Measurements from ENCODE around the gene EZH1.
A peak's percentile ranks its signal among the peaks of the same experiment; 100 is the strongest.

Gene EZH1

GRCh38 chr17:42767512-42767911 lies 22.7 kb upstream of the EZH1 start:
- Histone ChIP-seq H3K36me3 (ENCODE audit: control insufficient read depth in 1 of 2, insufficient read depth in 2 of 2, low read length in 2 of 2) (no peaks in the 10 kb centered on the region), H3K27me3 (ENCODE audit: low read depth, low read length) (no peaks in the 10 kb centered on the region), H3K27ac (ENCODE audit: low read length) (no peak overlapping the region), H3K4me3 (ENCODE audit: low read depth in 1 of 2, low read length in 2 of 2) (no peak overlapping the region), H3K4me1 (ENCODE audit: control insufficient read depth in 1 of 2, insufficient read depth in 2 of 2, low read length in 2 of 2) (no peaks in the 10 kb centered on the region), H3K9me3 (ENCODE audit: control insufficient read depth in 1 of 2, low read length in 2 of 2) (no peaks in the 10 kb centered on the region)

DNA sequence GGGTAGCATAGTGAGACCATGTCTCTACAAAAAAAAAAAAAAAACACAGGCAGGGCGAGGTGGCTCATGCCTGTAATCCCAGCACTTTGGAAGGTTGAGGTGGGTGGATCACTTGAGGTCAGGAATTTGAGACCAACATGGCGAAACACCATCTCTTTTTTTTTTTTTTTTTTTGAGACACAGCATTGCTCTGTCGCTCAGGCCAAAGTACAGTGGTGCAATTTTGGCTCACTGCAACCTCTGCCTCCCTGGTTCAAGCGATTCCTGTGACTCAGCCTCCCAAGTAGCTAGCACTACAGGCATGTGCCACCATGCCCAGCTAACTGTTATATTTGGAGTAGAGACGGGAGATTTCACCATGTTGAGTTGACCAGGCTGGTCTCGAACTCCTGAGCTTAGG lies 21.3 kb upstream of the EZH1 start:
- H3K4me3 ChIP-seq (ENCODE audit: low read depth in 1 of 2, low read length in 2 of 2): no peak overlapping the region
- H3K4me1 ChIP-seq (ENCODE audit: control insufficient read depth in 1 of 2, insufficient read depth in 2 of 2, low read length in 2 of 2): peaks cover 0 to 4% of the 10 kb centered on the region in 2 donors
- no peaks in the 10 kb centered on the region for H3K36me3 ChIP-seq (ENCODE audit: control insufficient read depth in 1 of 2, insufficient read depth in 2 of 2, low read length in 2 of 2)
- no peaks in the 10 kb centered on the region for H3K9me3 ChIP-seq (ENCODE audit: control insufficient read depth in 1 of 2, low read length in 2 of 2)
- H3K27me3 ChIP-seq (ENCODE audit: low read depth, low read length): peaks cover 5% of the 10 kb centered on the region
- no peak overlapping the region for H3K27ac ChIP-seq (ENCODE audit: low read length)

DNA sequence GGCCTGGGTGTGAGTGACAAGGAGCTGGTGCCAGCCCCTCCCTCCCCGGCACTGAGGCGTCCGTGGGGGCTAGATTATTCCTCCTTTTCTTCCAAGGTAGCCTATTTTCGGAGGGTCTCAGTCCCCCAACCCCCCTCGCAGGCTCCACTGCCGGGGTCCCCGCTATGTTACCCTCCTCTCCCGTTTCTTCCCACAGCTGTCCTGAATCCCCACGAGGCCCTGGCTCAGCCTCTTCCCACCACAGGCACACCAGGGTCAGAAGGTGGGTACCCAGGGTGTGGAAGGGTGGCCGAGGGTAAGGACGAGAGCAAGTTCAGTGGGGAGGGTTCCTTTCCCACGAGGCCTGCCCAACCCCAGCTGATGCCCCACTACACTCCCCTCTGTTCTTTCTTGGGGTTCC lies 16.8 kb upstream of the EZH1 start:
- H3K4me1 ChIP-seq (ENCODE audit: control insufficient read depth in 1 of 2, insufficient read depth in 2 of 2, low read length in 2 of 2): peaks cover 0 to 10% of the 10 kb centered on the region in 2 donors
- H3K36me3 ChIP-seq (ENCODE audit: control insufficient read depth in 1 of 2, insufficient read depth in 2 of 2, low read length in 2 of 2): no peaks in the 10 kb centered on the region
- no peak overlapping the region for H3K27ac ChIP-seq (ENCODE audit: low read length)
- peak overlapping the region; percentile 37 to 55 for H3K4me3 ChIP-seq (ENCODE audit: low read depth in 1 of 2, low read length in 2 of 2)
- H3K27me3 ChIP-seq (ENCODE audit: low read depth, low read length): peaks cover 12% of the 10 kb centered on the region
- no peaks in the 10 kb centered on the region for H3K9me3 ChIP-seq (ENCODE audit: control insufficient read depth in 1 of 2, low read length in 2 of 2)

DNA sequence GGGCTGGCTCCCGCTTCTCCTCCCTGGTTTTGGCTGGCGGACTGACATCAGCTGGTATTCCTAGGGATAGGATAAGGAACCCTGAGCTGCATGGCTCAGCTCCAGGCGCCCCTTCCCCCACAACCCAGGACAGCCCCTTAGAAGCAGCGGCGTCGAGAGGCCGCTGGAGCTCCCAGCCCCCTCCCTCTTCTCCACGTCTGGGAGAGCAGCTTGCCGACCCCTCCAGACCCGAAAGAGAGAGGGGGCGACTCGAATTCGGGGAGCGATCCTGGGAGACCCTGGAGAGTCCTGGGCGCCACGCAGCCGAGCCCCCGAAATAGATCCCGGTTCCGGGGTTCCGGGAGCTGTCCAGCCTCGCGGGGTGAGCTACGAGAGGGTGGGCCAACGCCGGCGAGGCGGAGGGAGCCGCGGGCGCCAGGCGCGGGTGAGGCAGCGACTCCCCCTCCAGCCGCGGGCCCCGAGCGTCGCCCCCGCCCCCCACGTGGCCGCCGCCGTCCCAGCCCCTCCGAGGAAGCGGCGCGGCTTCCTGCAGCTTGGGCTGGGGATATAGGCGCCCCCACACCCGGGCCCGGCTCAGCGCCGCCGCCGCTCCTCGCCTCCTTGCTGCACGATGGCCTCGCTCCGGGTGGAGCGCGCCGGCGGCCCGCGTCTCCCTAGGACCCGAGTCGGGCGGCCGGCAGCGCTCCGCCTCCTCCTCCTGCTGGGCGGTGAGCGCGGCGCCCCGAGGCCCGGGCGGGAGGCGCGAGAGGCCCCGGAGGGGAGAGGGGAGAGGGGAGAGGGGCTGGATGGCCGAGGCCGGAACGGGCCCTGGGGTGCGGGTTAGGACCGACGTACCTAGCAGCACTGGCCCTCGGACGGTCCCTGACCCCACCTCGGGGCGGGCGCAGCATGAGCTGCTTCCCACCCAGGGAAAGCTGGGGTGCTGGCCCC lies 16.1 kb upstream of the EZH1 start, which contains the start of gene RAMP2:
TSS of gene RAMP2 (plus strand) at position 576 of the 930 bp plus-strand sequence. CDS start at position 611, 35 bp downstream.
- Histone ChIP-seq H3K4me1 (ENCODE audit: control insufficient read depth in 1 of 2, insufficient read depth in 2 of 2, low read length in 2 of 2) (peaks cover 0 to 10% of the 10 kb centered on the region in 2 donors), H3K36me3 (ENCODE audit: control insufficient read depth in 1 of 2, insufficient read depth in 2 of 2, low read length in 2 of 2) (no peaks in the 10 kb centered on the region), H3K4me3 (ENCODE audit: low read depth in 1 of 2, low read length in 2 of 2) (peak within 1 kb of the TSS; percentile 40 to 55), H3K27ac (ENCODE audit: low read length) (no peak within 1 kb of the TSS), H3K27me3 (ENCODE audit: low read depth, low read length) (peaks cover 12% of the 10 kb centered on the region), H3K9me3 (ENCODE audit: control insufficient read depth in 1 of 2, low read length in 2 of 2) (no peaks in the 10 kb centered on the region)

GRCh38 chr17:42759982-42760651 lies 15.3 kb upstream of the EZH1 start:
- Histone ChIP-seq H3K4me1 (ENCODE audit: control insufficient read depth in 1 of 2, insufficient read depth in 2 of 2, low read length in 2 of 2) (peaks cover 0 to 10% of the 10 kb centered on the region in 2 donors), H3K27ac (ENCODE audit: low read length) (no peak overlapping the region), H3K27me3 (ENCODE audit: low read depth, low read length) (peaks cover 12% of the 10 kb centered on the region), H3K4me3 (ENCODE audit: low read depth in 1 of 2, low read length in 2 of 2) (peak overlapping the region; percentile 40 to 55), H3K36me3 (ENCODE audit: control insufficient read depth in 1 of 2, insufficient read depth in 2 of 2, low read length in 2 of 2) (no peaks in the 10 kb centered on the region), H3K9me3 (ENCODE audit: control insufficient read depth in 1 of 2, low read length in 2 of 2) (no peaks in the 10 kb centered on the region)

DNA sequence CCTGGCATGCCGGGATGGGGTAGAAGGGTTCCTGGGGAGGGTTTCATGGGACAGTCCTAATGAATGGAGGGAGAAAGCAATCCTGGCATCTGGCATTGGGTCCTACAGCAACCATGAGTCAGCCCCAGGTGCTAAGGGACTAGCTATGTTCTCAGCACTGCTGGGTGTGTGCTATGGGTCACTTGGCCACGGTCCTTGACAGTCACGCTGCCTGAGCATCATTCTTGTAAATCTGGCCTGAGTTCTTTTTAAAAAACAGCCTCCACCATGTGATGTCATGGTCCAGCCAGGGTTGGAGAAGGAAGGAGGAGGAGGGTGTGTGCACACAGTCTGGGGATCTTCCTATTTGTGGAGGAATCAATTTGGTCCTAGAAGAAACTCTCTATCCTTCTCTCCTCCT lies 9.9 kb upstream of the EZH1 start:
- no peak overlapping the region for H3K27ac ChIP-seq (ENCODE audit: low read length)
- H3K4me1 ChIP-seq (ENCODE audit: control insufficient read depth in 1 of 2, insufficient read depth in 2 of 2, low read length in 2 of 2): peaks cover 0 to 11% of the 10 kb centered on the region in 2 donors
- H3K4me3 ChIP-seq (ENCODE audit: low read depth in 1 of 2, low read length in 2 of 2): no peak overlapping the region
- no peaks in the 10 kb centered on the region for H3K36me3 ChIP-seq (ENCODE audit: control insufficient read depth in 1 of 2, insufficient read depth in 2 of 2, low read length in 2 of 2)
- no peaks in the 10 kb centered on the region for H3K27me3 ChIP-seq (ENCODE audit: low read depth, low read length)
- no peaks in the 10 kb centered on the region for H3K9me3 ChIP-seq (ENCODE audit: control insufficient read depth in 1 of 2, low read length in 2 of 2)

DNA sequence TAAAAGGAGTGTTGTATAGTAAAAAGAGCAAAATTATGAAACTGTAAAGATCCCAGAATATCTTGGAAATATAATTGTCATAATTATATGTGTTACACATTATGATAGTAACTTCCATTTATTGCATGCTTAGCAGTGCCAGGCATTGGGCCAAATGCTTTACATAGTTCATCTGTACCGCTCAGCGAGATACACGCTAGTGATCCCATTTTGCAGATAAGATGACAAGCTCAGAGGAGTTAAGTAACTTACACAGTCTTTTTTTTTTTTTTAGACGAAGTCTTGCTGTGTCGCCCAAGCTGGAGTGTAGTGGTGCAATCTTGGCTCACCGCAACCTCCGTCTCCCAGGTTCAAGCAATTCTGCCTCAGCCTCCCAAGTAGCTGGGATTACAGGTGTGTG lies 6.8 kb upstream of the EZH1 start:
- no peak overlapping the region for H3K4me3 ChIP-seq (ENCODE audit: low read depth in 1 of 2, low read length in 2 of 2)
- no peaks in the 10 kb centered on the region for H3K9me3 ChIP-seq (ENCODE audit: control insufficient read depth in 1 of 2, low read length in 2 of 2)
- H3K27ac ChIP-seq (ENCODE audit: low read length): no peak overlapping the region
- H3K4me1 ChIP-seq (ENCODE audit: control insufficient read depth in 1 of 2, insufficient read depth in 2 of 2, low read length in 2 of 2): peaks cover 5 to 11% of the 10 kb centered on the region in 2 donors
- no peaks in the 10 kb centered on the region for H3K36me3 ChIP-seq (ENCODE audit: control insufficient read depth in 1 of 2, insufficient read depth in 2 of 2, low read length in 2 of 2)
- no peaks in the 10 kb centered on the region for H3K27me3 ChIP-seq (ENCODE audit: low read depth, low read length)

DNA sequence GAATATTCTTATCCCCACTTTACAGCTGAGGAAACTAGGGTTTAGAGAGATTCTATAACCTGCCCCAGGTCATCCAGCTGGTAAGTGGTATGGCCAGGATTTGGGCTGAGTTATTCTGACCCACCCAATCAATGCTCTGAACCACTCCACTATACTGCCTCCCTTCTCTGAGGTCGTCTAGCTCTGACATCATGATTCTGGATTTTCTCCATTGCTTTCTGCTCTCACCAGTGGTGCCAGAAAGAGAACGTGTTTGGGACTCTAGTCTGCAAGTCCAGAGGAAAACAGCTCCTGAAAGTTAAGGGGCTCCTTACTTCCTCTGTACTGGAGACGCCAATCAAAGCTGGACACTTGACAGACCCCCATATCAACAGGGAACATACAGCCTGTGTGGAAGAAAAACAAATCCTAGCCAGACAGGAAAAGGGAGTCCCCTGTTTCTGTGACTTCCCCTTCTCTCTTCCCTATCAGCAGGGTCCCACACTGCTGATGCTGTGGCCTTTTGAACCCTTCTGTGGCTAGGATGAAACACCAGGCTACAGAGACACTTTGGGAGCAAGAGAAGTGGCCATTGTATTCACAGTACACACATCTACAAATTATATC lies 6.0 kb upstream of the EZH1 start:
- H3K36me3 ChIP-seq (ENCODE audit: control insufficient read depth in 1 of 2, insufficient read depth in 2 of 2, low read length in 2 of 2): no peaks in the 10 kb centered on the region
- peaks cover 5 to 11% of the 10 kb centered on the region in 2 donors for H3K4me1 ChIP-seq (ENCODE audit: control insufficient read depth in 1 of 2, insufficient read depth in 2 of 2, low read length in 2 of 2)
- H3K9me3 ChIP-seq (ENCODE audit: control insufficient read depth in 1 of 2, low read length in 2 of 2): no peaks in the 10 kb centered on the region
- no peaks in the 10 kb centered on the region for H3K27me3 ChIP-seq (ENCODE audit: low read depth, low read length)
- no peak overlapping the region for H3K4me3 ChIP-seq (ENCODE audit: low read depth in 1 of 2, low read length in 2 of 2)
- H3K27ac ChIP-seq (ENCODE audit: low read length): no peak overlapping the region

DNA sequence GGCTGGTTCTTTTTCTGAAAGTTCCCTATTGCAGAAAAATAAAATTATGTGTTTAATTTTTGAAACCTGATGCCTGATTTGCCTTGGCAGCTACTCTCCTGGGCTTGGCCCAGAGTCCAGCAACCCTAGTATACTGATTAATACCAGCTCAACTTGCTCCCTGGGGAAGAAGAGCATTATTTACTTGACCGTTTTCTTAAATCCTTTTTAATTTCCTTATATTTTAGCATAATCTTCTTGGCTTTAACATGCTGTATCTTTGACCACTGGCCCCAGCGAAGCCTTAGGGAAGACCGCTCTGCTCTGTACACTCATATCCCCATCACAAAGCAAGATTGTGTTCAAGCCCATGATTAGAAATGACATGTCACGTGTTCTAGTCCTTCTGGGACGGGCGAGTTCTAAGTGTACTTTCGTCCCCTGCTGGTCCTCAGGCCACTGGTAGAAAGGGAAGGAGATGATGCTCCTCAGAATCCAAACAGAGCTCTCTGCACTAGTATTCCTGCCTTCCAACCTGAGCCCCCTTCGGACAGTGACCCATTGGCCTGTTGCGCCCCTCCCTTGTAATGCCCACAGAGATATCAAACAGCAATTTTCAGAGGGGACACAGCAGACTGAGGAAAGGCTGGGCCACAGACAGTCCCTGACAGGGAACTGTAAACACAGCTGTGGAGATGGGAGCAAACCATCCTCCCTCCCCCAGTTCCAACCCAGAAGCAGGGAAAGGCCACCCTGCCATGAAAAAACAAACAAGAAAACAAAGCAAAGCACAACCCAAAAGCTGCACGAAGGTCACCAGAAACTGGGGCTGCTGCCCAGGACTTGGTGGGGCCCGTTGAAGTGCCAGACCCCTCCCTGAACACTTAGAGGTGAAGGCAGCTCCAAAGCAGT lies 4.3 kb upstream of the EZH1 start:
- Histone ChIP-seq H3K4me3 (ENCODE audit: low read depth in 1 of 2, low read length in 2 of 2) (no peak overlapping the region), H3K27ac (ENCODE audit: low read length) (peak overlapping the region; percentile 70), H3K27me3 (ENCODE audit: low read depth, low read length) (no peaks in the 10 kb centered on the region), H3K4me1 (ENCODE audit: control insufficient read depth in 1 of 2, insufficient read depth in 2 of 2, low read length in 2 of 2) (peaks cover 5 to 11% of the 10 kb centered on the region in 2 donors), H3K36me3 (ENCODE audit: control insufficient read depth in 1 of 2, insufficient read depth in 2 of 2, low read length in 2 of 2) (no peaks in the 10 kb centered on the region), H3K9me3 (ENCODE audit: control insufficient read depth in 1 of 2, low read length in 2 of 2) (no peaks in the 10 kb centered on the region)

DNA sequence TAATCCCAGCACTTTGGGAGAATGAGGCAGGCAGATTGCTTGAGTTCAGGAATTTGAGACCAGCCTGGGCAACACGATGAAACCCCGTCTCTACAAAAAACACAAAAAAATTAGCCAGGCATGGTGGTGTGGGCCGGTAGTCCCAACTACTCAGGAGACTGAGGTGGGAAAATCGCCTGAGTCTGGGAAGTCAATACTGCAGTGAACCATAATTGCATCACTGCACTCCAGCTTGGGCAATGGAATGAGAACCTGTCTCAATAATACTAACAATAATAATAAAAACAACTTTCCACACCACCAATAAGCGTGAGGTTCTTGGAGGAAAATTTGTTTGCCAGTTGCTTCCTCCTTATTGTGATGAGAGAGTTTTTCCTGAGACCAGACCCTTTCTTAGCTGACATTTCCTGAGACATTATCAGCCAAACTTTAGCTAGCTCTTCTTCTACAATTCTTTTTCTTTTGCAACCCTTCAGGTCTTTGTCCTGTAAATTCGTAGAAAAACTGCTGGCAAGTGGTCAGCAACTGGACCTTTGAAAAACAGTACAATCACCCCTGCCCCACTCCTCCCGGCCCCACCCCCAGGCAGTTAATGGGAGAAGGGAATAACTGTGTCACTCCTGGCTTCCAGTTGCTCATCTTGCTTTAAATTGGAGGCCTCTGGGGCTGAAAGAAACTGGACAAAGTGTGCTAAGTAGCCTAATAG lies 3.5 kb upstream of the EZH1 start:
- Histone ChIP-seq H3K4me1 (ENCODE audit: control insufficient read depth in 1 of 2, insufficient read depth in 2 of 2, low read length in 2 of 2) (peaks cover 11 to 19% of the 10 kb centered on the region in 2 donors), H3K36me3 (ENCODE audit: control insufficient read depth in 1 of 2, insufficient read depth in 2 of 2, low read length in 2 of 2) (no peaks in the 10 kb centered on the region), H3K27ac (ENCODE audit: low read length) (no peak overlapping the region)

More for the DNA sequence above, 3.5 kb upstream of the EZH1 start:
- Histone ChIP-seq H3K9me3 (ENCODE audit: control insufficient read depth in 1 of 2, low read length in 2 of 2) (no peaks in the 10 kb centered on the region), H3K4me3 (ENCODE audit: low read depth in 1 of 2, low read length in 2 of 2) (no peak overlapping the region), H3K27me3 (ENCODE audit: low read depth, low read length) (no peaks in the 10 kb centered on the region)
